ENCODE data around the gene SLC7A5. TPM values are rescaled to one million over a fixed set of nuclear protein-coding genes. Genes with fewer than 3 reads are reported as not detected.

Gene SLC7A5
- total RNA-seq, 3 donors from 2014 or later (not counting 1 experiment from before 2014, with no cell fraction given) = 27.2 to 66.1 (median 34.2) TPM

DNA sequence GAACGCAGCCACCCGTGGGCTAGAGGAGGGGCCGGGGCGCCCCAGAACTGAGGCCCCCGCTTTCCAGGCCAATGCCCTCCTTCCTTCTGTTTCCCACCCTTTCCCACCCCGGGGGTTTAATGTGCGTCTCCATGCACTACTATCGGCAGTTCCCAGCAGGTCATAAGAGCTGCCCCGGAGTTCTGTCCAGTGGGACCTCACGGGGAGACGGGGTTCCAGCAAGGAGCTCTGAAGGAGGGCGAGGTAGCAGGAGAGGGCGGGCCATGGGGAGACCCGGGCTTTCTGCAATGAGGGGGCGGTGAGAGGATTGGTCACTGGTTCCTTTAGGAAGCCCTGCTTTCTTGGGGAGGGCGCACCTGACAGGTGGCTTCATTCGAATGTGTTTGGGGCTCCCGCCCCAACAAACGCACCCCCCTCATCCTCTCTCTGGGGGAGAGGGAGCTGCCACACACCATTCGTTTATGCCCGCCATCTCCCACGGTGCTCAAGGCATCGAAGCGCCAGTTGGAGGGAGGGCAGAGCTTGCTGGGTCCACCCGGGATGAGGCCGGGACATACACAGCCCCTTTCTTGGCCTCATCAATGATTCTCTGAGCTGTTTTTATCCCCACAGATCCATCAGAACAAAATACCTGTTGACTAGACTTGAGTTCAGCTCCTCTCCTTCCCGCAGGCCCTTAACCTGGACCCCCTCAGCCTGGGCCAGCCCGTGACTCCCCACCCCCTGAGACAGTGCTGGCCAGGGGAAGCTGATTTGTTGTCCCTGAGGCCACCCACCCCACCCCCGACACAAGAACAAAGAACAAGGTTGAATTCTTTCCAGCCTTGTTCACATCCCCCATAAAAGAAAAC is 44.1 kb downstream of the SLC7A5 start:
- Mint-ChIP-seq H3K36me3 (no peaks in the 10 kb centered on the region), H3K9me3 (no peaks in the 10 kb centered on the region), H3K4me1 (no peaks in the 10 kb centered on the region), H3K27me3 (ENCODE audit: low read depth in 2 of 2) (peaks cover 0 to 3% of the 10 kb centered on the region in 2 donors), H3K27ac (no peak overlapping the region), H3K4me3 (no peak overlapping the region)
- Histone ChIP-seq H3K27ac (ENCODE audit: low read length) (no peak overlapping the region), H3K9me3 (ENCODE audit: control insufficient read depth, insufficient read depth, low read length) (no peaks in the 10 kb centered on the region), H3K36me3 (ENCODE audit: control insufficient read depth, insufficient read depth, low read length) (no peaks in the 10 kb centered on the region), H3K4me1 (ENCODE audit: control insufficient read depth, insufficient read depth, low read length) (peaks cover 4% of the 10 kb centered on the region), H3K4me3 (ENCODE audit: low read length) (no peak overlapping the region), H3K27me3 (ENCODE audit: control insufficient read depth, insufficient read depth, low read length) (no peaks in the 10 kb centered on the region)
- WGBS (ENCODE audit: insufficient coverage) = 91% methylated on average over 29 of the region's 29 CpGs
- no peak for TF ChIP-seq CTCF (IDR thresholded peaks at IDR 0.05)
- intact Hi-C loops (cut with micrococcal nuclease) = no loop called here
- ATAC-seq (no peak), DNase-seq (no peak)

GRCh38 chr16:87824016-87824990 is 45.0 kb downstream of the SLC7A5 start:
- DNase-seq (peak in 1 of 2 donors; percentile 22), ATAC-seq (peak in 1 of 3 donors; percentile 3)
- Histone ChIP-seq H3K27ac (ENCODE audit: low read length) (no peak overlapping the region), H3K36me3 (ENCODE audit: control insufficient read depth, insufficient read depth, low read length) (no peaks in the 10 kb centered on the region), H3K4me1 (ENCODE audit: control insufficient read depth, insufficient read depth, low read length) (peaks cover 4% of the 10 kb centered on the region), H3K27me3 (ENCODE audit: control insufficient read depth, insufficient read depth, low read length) (no peaks in the 10 kb centered on the region), H3K4me3 (ENCODE audit: low read length) (no peak overlapping the region), H3K9me3 (ENCODE audit: control insufficient read depth, insufficient read depth, low read length) (no peaks in the 10 kb centered on the region)
- TF ChIP-seq CTCF (IDR thresholded peaks at IDR 0.05) = no peak
- Mint-ChIP-seq H3K4me3 (no peak overlapping the region), H3K27ac (no peak overlapping the region), H3K9me3 (no peaks in the 10 kb centered on the region), H3K36me3 (no peaks in the 10 kb centered on the region), H3K4me1 (no peaks in the 10 kb centered on the region), H3K27me3 (ENCODE audit: low read depth in 2 of 2) (peaks cover 0 to 3% of the 10 kb centered on the region in 2 donors)
- WGBS (ENCODE audit: insufficient coverage) = 89% methylated on average over 19 of the region's 19 CpGs
- intact Hi-C loops (cut with micrococcal nuclease) = no loop called here

GRCh38 chr16:87823181-87823929 is 46.0 kb downstream of the SLC7A5 start:
- no peaks in the 10 kb centered on the region for H3K9me3 Mint-ChIP-seq
- H3K4me1 ChIP-seq (ENCODE audit: control insufficient read depth, insufficient read depth, low read length) = peaks cover 4% of the 10 kb centered on the region
- intact Hi-C loops (cut with micrococcal nuclease) = no loop called here
- peaks cover 0 to 3% of the 10 kb centered on the region in 2 donors for H3K27me3 Mint-ChIP-seq (ENCODE audit: low read depth in 2 of 2)
- no peak overlapping the region for H3K4me3 Mint-ChIP-seq
- no peak for TF ChIP-seq CTCF (IDR thresholded peaks at IDR 0.05)
- H3K27ac ChIP-seq (ENCODE audit: low read length) = no peak overlapping the region
- no peaks in the 10 kb centered on the region for H3K27me3 ChIP-seq (ENCODE audit: control insufficient read depth, insufficient read depth, low read length)
- no peak overlapping the region for H3K27ac Mint-ChIP-seq
- H3K36me3 Mint-ChIP-seq = no peaks in the 10 kb centered on the region
- H3K9me3 ChIP-seq (ENCODE audit: control insufficient read depth, insufficient read depth, low read length) = peaks cover 2% of the 10 kb centered on the region
- DNase-seq = peak in 1 of 2 donors; percentile 19
- no peaks in the 10 kb centered on the region for H3K4me1 Mint-ChIP-seq
- no peaks in the 10 kb centered on the region for H3K36me3 ChIP-seq (ENCODE audit: control insufficient read depth, insufficient read depth, low read length)
- 92% methylated on average over 23 of the region's 24 CpGs for WGBS (ENCODE audit: insufficient coverage)
- no peak overlapping the region for H3K4me3 ChIP-seq (ENCODE audit: low read length)
- no peak for ATAC-seq
